CD4-positive, alpha-beta T cell (primary cell): Measurements from ENCODE around the gene ERP29. TPM values are rescaled to one million over a fixed set of nuclear protein-coding genes. Genes with fewer than 3 reads are reported as not detected.
A peak's percentile ranks its signal among the peaks of the same experiment; 100 is the strongest.

Experiments
- ATAC-seq: fragments of 200-7000 bp; cut with Tn5 transposase; one replicate; pipeline ENCODE4 v1.10.0; 2022; ENCODE audit warnings: mild to moderate bottlenecking; ENCODE audit not compliant: poor library complexity
- CTCF ChIA-PET: fragments of 350-600 bp; sonication (Branson Sonifier 250); formaldehyde crosslinking; loops from one replicate; lab custom pipeline; 2021; ENCODE audit warnings: antibody characterized with exemption, inconsistent platforms; lab: Charles Lee
- POLR2A ChIA-PET: fragments of 350-600 bp; sonication (Branson Sonifier 250); formaldehyde crosslinking; loops from one replicate; lab custom pipeline; 2021; ENCODE audit warnings: antibody characterized with exemption, inconsistent platforms; lab: Charles Lee
- DNase-seq, 14 experiments: peaks; one replicate each; pipeline ENCODE4 v3.0.0-alpha.2; 2013 to 2020; ENCODE audit warnings: mixed read lengths in 2 of 14
- H3K27ac ChIP-seq, 2 donors: one replicate each; pipeline versions ENCODE4 v1.5.1 to v1.7.0; 2013; ENCODE audit warnings: low read length in 2 of 2, low read depth in 1 of 2, mild to moderate bottlenecking in 1 of 2
- H3K27me3 ChIP-seq, 2 experiments: 1 replicate in 1 of 2; 2 replicates in 1 of 2; pipeline versions ENCODE4 v1.6.1 to v1.7.0; 2013; ENCODE audit warnings: low read length in 2 of 2, control low read depth in 1 of 2, mild to moderate bottlenecking in 1 of 2, moderate library complexity in 1 of 2; ENCODE audit not compliant: insufficient read depth in 2 of 2, control insufficient read depth in 1 of 2
- H3K36me3 ChIP-seq: one replicate; pipeline ENCODE4 v1.6.1; 2013; ENCODE audit warnings: low read length, control low read depth; ENCODE audit not compliant: insufficient read depth
- H3K4me1 ChIP-seq: one replicate; pipeline ENCODE4 v1.6.1; 2013; ENCODE audit warnings: low read length, control low read depth; ENCODE audit not compliant: insufficient read depth
- H3K4me3 ChIP-seq: one replicate; pipeline ENCODE4 v1.5.1; 2013; ENCODE audit warnings: mild to moderate bottlenecking, low read length, moderate library complexity
- H3K9me3 ChIP-seq, 2 experiments: 1 replicate in 1 of 2; 2 replicates in 1 of 2; pipeline versions ENCODE4 v1.6.1 to v1.7.0; 2013; ENCODE audit warnings: low read length in 2 of 2, mild to moderate bottlenecking in 2 of 2, control low read depth in 1 of 2, moderate library complexity in 1 of 2; ENCODE audit not compliant: control insufficient read depth in 1 of 2, insufficient read depth in 1 of 2
- H3K27ac Mint-ChIP-seq: one replicate; pipeline ENCODE4 v1.8.0; 2020; ENCODE audit warnings: mixed read lengths
- H3K27me3 Mint-ChIP-seq: one replicate; pipeline ENCODE4 v1.8.0; 2021; ENCODE audit warnings: mixed read lengths
- H3K36me3 Mint-ChIP-seq: one replicate; pipeline ENCODE4 v1.8.0; 2021; ENCODE audit warnings: low read depth, mixed read lengths
- H3K4me1 Mint-ChIP-seq: one replicate; pipeline ENCODE4 v1.8.0; 2021; ENCODE audit warnings: low read depth, mixed read lengths
- H3K4me3 Mint-ChIP-seq: one replicate; pipeline ENCODE4 v1.8.0; 2020; ENCODE audit warnings: mild to moderate bottlenecking, mixed read lengths
- H3K9me3 Mint-ChIP-seq: one replicate; pipeline ENCODE4 v1.8.0; 2020; ENCODE audit warnings: mixed read lengths
- intact Hi-C, 2 experiments: fragments of 100-400 bp; cut with DNase I in 1 of 2; cut with micrococcal nuclease in 1 of 2; formaldehyde crosslinking; loops; one replicate each; pipeline versions ENCODE4 v1.15.1 to v1.9.0; 2023 to 2025; cut with DNase I, micrococcal nuclease
- total RNA-seq, 174 experiments: library from RNA in 2 of 174; stranded (reverse) in 2 of 174; gene quantifications; one replicate each; pipeline ENCODE4 v1.2.3 and lab custom pipeline; 2021 to 2026
- TF ChIP-seq, protein P1 (sequence below): fragments of 200-600 bp; IDR thresholded peaks from one replicate; pipeline ENCODE4 v1.8.0; 2022; ENCODE audit warnings: antibody characterized with exemption, mild to moderate bottlenecking

Gene ERP29
- total RNA-seq, 2 experiments from 2014 or later: 109 to 117 TPM

- H3K27me3 Mint-ChIP-seq: no peaks in the 10 kb centered on the region
- H3K4me1 ChIP-seq: peaks cover 63% of the 10 kb centered on the region
- peak overlapping the region; percentile 100 for H3K27ac Mint-ChIP-seq
- H3K36me3 ChIP-seq: peaks cover 28% of the 10 kb centered on the region
- POLR2A ChIA-PET: interaction anchor here (0.6 to 5.6 kb wide), 27 partner anchors 9 to 328 kb away, joined by 3 to 351 read pairs (median 6); partner anchors contain the start of genes ACAD10, BRAP, MAPKAPK5 and NAA25
- peaks cover 2% of the 10 kb centered on the region for H3K9me3 Mint-ChIP-seq
- peaks cover 67% of the 10 kb centered on the region for H3K36me3 Mint-ChIP-seq
- no peaks in the 10 kb centered on the region for H3K27me3 ChIP-seq
- peak overlapping the region; percentile 97 for H3K4me3 Mint-ChIP-seq
- H3K4me1 Mint-ChIP-seq: peaks cover 74% of the 10 kb centered on the region
- H3K4me3 ChIP-seq: peak overlapping the region; percentile 98
- CTCF ChIA-PET: interaction anchor here (0.6 to 3.4 kb wide), 14 partner anchors 8 to 111 kb away, joined by 3 to 31 read pairs (median 4); partner anchors contain the start of gene TRAFD1
- intact Hi-C loops: loop anchor here (1.0 to 10.0 kb wide), 9 partner anchors 20 to 599 kb away; partner anchors contain the start of genes MAPKAPK5 (in 2 of the 2), NAA25 (in 2 of the 2), ACAD10 (in 1 of the 2) and BRAP (in 1 of the 2)
- H3K9me3 ChIP-seq: peaks cover 0 to 6% of the 10 kb centered on the region in 2 experiments
- ATAC-seq (peak; percentile 54), DNase-seq (peak; percentile 50 to 89 (median 64))
- TF ChIP-seq, protein P1, sequence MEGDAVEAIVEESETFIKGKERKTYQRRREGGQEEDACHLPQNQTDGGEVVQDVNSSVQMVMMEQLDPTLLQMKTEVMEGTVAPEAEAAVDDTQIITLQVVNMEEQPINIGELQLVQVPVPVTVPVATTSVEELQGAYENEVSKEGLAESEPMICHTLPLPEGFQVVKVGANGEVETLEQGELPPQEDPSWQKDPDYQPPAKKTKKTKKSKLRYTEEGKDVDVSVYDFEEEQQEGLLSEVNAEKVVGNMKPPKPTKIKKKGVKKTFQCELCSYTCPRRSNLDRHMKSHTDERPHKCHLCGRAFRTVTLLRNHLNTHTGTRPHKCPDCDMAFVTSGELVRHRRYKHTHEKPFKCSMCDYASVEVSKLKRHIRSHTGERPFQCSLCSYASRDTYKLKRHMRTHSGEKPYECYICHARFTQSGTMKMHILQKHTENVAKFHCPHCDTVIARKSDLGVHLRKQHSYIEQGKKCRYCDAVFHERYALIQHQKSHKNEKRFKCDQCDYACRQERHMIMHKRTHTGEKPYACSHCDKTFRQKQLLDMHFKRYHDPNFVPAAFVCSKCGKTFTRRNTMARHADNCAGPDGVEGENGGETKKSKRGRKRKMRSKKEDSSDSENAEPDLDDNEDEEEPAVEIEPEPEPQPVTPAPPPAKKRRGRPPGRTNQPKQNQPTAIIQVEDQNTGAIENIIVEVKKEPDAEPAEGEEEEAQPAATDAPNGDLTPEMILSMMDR: no peak
- H3K27ac ChIP-seq: peak overlapping the region; percentile 79 to 85
Observed at GRCh38 chr12:112013601-112014402, 576 bp downstream of the ERP29 start.

DNA sequence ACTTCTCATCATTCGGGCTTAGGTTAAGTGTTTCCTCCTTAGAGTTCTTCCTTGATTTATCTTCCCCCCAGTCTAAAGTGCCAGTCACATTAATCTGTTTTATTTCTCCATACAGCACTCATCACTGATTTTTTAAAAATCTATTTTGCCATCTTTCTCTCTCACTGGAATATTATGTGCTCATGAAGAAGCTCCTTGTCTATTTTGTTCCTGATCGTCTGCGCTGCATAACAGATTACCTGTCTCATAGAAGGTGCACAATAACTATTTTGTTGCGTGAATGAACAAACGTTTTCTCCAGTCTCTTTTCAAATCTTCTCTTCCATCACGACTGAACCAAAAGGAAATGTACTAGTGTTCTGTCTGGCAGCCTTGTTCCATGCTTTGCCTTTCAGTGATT lies 2.7 kb downstream of the ERP29 start:
- POLR2A ChIA-PET: interaction anchor here (5.6 kb wide), 1 partner anchor 18 kb away, joined by 351 read pairs; no protein-coding TSS in a partner anchor
- Histone ChIP-seq H3K27me3 (no peaks in the 10 kb centered on the region), H3K27ac (no peak overlapping the region), H3K4me1 (peaks cover 68% of the 10 kb centered on the region), H3K9me3 (peaks cover 0 to 2% of the 10 kb centered on the region in 2 experiments), H3K4me3 (no peak overlapping the region), H3K36me3 (peaks cover 49% of the 10 kb centered on the region)
- DNase-seq: no peak
- CTCF ChIA-PET: interaction anchor here (2.5 kb wide), 1 partner anchor 71 kb away, joined by 8 read pairs; no protein-coding TSS in a partner anchor
- Mint-ChIP-seq H3K27me3 (no peaks in the 10 kb centered on the region), H3K4me1 (peaks cover 79% of the 10 kb centered on the region), H3K27ac (peak overlapping the region; percentile 89), H3K36me3 (peaks cover 83% of the 10 kb centered on the region), H3K9me3 (no peaks in the 10 kb centered on the region), H3K4me3 (peak overlapping the region; percentile 65)
- TF ChIP-seq, protein P1: no peak
- ATAC-seq: no peak
- intact Hi-C loops: loop anchor here in 1 of 2 experiments (1.0 to 10.0 kb wide), 4 partner anchors 73 to 601 kb away; partner anchors contain the start of genes ACAD10 and BRAP

DNA sequence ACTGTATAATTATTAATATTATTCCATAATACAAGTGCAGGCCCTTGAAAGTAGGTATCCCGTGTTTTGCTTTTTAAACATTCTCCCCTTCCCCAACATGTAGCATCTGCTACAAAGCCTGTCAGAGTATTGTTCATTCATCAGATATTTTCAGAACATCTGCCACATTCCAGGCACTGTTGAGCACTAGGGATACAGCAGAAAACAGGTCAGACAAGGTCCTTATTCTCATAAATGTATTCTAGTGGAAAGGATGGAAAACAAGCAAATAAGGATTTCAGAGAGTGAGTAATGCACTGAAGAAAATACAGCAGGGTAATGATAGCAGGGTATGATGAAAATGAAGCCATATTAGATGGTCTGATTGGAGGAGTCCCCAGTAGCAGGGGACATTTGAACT lies 3.8 kb downstream of the ERP29 start:
- no peak for ATAC-seq
- ChIA-PET CTCF (interaction anchor here (2.5 kb wide), 1 partner anchor 72 kb away, joined by 8 read pairs; no protein-coding TSS in a partner anchor), POLR2A (interaction anchor here (1.5 to 5.6 kb wide), 2 partner anchors 19 to 24 kb away, joined by 5 to 351 read pairs; no protein-coding TSS in a partner anchor)
- Mint-ChIP-seq H3K4me1 (peaks cover 72% of the 10 kb centered on the region), H3K27me3 (no peaks in the 10 kb centered on the region), H3K27ac (peak overlapping the region; percentile 54), H3K4me3 (no peak overlapping the region), H3K9me3 (no peaks in the 10 kb centered on the region), H3K36me3 (peaks cover 87% of the 10 kb centered on the region)
- Histone ChIP-seq H3K27ac (no peak overlapping the region), H3K4me1 (peaks cover 57% of the 10 kb centered on the region), H3K36me3 (peaks cover 59% of the 10 kb centered on the region), H3K9me3 (no peaks in the 10 kb centered on the region), H3K4me3 (no peak overlapping the region), H3K27me3 (no peaks in the 10 kb centered on the region)
- TF ChIP-seq, protein P1: no peak
- intact Hi-C loops: loop anchor here in 1 of 2 experiments (10.0 kb wide), 2 partner anchors 332 to 602 kb away; partner anchors contain the start of genes ACAD10 and BRAP
- DNase-seq: no peak
